SK-N-SH treated with all-trans-retinoic acid at 6 μM for 48 hours (cell line): ENCODE data around the gene SLC35G2.

Experiments
- ARNTL ChIP-seq: fragments of 450-650 bp; formaldehyde crosslinking; IDR thresholded peaks from 2 replicates; pipeline ENCODE4 v1.5.0; 2020; ENCODE audit warnings: low read depth, mild to moderate bottlenecking, moderate library complexity, borderline replicate concordance
- BACH2 ChIP-seq: fragments of 250-450 bp; sonication (Bioruptor Pico); IDR thresholded peaks from 2 replicates; pipeline ENCODE4 v1.9.0; 2021; ENCODE audit warnings: mild to moderate bottlenecking, borderline replicate concordance
- CREB5 ChIP-seq: fragments of 250-450 bp; sonication (Bioruptor Pico); IDR thresholded peaks from 2 replicates; pipeline ENCODE4 v1.5.1; 2020; ENCODE audit warnings: low read depth, mild to moderate bottlenecking, moderate library complexity
- CSDC2 ChIP-seq: fragments of 250-450 bp; sonication (Bioruptor Pico); IDR thresholded peaks from 2 replicates; pipeline ENCODE4 v1.5.0; 2020; ENCODE audit warnings: mild to moderate bottlenecking, moderate library complexity
- ESRRG ChIP-seq: fragments of 250-450 bp; sonication (Bioruptor Pico); IDR thresholded peaks from 2 replicates; pipeline ENCODE4 v1.6.1; 2021; ENCODE audit warnings: mild to moderate bottlenecking
- GLIS3 ChIP-seq: fragments of 250-450 bp; sonication (Bioruptor Pico); IDR thresholded peaks from 2 replicates; pipeline ENCODE4 v1.5.0; 2020; ENCODE audit warnings: mild to moderate bottlenecking, moderate library complexity
- PATZ1 ChIP-seq: fragments of 250-450 bp; sonication (Bioruptor Pico); IDR thresholded peaks from 2 replicates; pipeline ENCODE4 v1.8.0; 2020; ENCODE audit warnings: mild to moderate bottlenecking, moderate library complexity, borderline replicate concordance
- PPARA ChIP-seq: fragments of 250-450 bp; sonication (Bioruptor Pico); IDR thresholded peaks from 2 replicates; pipeline ENCODE4 v1.5.0; 2020; ENCODE audit warnings: mild to moderate bottlenecking, borderline replicate concordance
- RARB ChIP-seq: fragments of 250-450 bp; sonication (Bioruptor Pico); IDR thresholded peaks from 2 replicates; pipeline ENCODE4 v1.8.0; 2021; ENCODE audit warnings: mild to moderate bottlenecking, moderate library complexity
- TCF4 ChIP-seq: fragments of 250-450 bp; sonication (Bioruptor Pico); IDR thresholded peaks from 2 replicates; pipeline ENCODE4 v1.8.0; 2021; ENCODE audit warnings: mild to moderate bottlenecking, moderate library complexity, borderline replicate concordance
- TSHZ2 ChIP-seq: fragments of 250-450 bp; sonication (Bioruptor Pico); IDR thresholded peaks from 2 replicates; pipeline ENCODE4 v1.5.0; 2020; ENCODE audit warnings: mild to moderate bottlenecking, moderate library complexity
- ZFP3 ChIP-seq: fragments of 250-450 bp; sonication (Bioruptor Pico); IDR thresholded peaks from 2 replicates; pipeline ENCODE4 v1.5.0; 2020; ENCODE audit warnings: mild to moderate bottlenecking, moderate library complexity
- ZFP30 ChIP-seq: fragments of 450-650 bp; formaldehyde crosslinking; IDR thresholded peaks from 2 replicates; pipeline ENCODE4 v1.5.0; 2022; ENCODE audit warnings: mild to moderate bottlenecking, moderate library complexity

- TF ChIP-seq PATZ1 (CRISPR knock-in tag), result no peak
- no peak for TF ChIP-seq BACH2
- no peak for TF ChIP-seq CREB5 (CRISPR knock-in tag)
- no peak for TF ChIP-seq ZFP3
- TF ChIP-seq RARB (CRISPR knock-in tag), result no peak
- no peak for TF ChIP-seq ZFP30
- TF ChIP-seq ESRRG (CRISPR knock-in tag), result no peak
- no peak for TF ChIP-seq CSDC2 (CRISPR knock-in tag)
- no peak for TF ChIP-seq GLIS3 (CRISPR knock-in tag)
- no peak for TF ChIP-seq TCF4
- no peak for TF ChIP-seq ARNTL (CRISPR knock-in tag)
- TF ChIP-seq PPARA, result no peak
- no peak for TF ChIP-seq TSHZ2 (CRISPR knock-in tag)
These were observed 73.3 kb downstream of the SLC35G2 start for GRCh38 chr3:136891934-136892855.
